Endodermal cell (in vitro differentiated cells): ENCODE measurements around the gene PI4KB. TPM values are rescaled to one million over a fixed set of nuclear protein-coding genes. Genes with fewer than 3 reads are reported as not detected.

ENCODE experiments used
- DNase-seq: peaks from one replicate; pipeline ENCODE4 v3.0.0-alpha.2; 2017
- H3K27ac ChIP-seq: 2 replicates; pipeline ENCODE4 v1.5.1; 2013; ENCODE audit warnings: mild to moderate bottlenecking, low read depth, low read length, moderate library complexity
- H3K27me3 ChIP-seq: 2 replicates; pipeline ENCODE4 v1.6.1; 2013; ENCODE audit warnings: mild to moderate bottlenecking, low read length, moderate library complexity; ENCODE audit not compliant: insufficient read depth, control insufficient read depth, poor library complexity, severe bottlenecking
- H3K36me3 ChIP-seq: 2 replicates; pipeline ENCODE4 v1.7.0; 2013; ENCODE audit warnings: mild to moderate bottlenecking, low read length, moderate library complexity; ENCODE audit not compliant: control insufficient read depth, insufficient read depth
- H3K4me1 ChIP-seq: one replicate; pipeline ENCODE4 v1.7.0; 2013; ENCODE audit warnings: low read length; ENCODE audit not compliant: control insufficient read depth, insufficient read depth
- H3K4me3 ChIP-seq: 2 replicates; pipeline ENCODE4 v1.5.1; 2013; ENCODE audit warnings: mild to moderate bottlenecking, low read length, moderate library complexity
- H3K9ac ChIP-seq: 2 replicates; pipeline ENCODE4 v1.6.1; 2013; ENCODE audit warnings: mild to moderate bottlenecking, low read length, moderate library complexity; ENCODE audit not compliant: poor library complexity, severe bottlenecking; ENCODE audit errors: extremely low read depth
- H3K9me3 ChIP-seq: 2 replicates; pipeline ENCODE4 v1.6.1; 2013; ENCODE audit warnings: mild to moderate bottlenecking, low read length, moderate library complexity; ENCODE audit not compliant: control insufficient read depth
- H3K27ac Mint-ChIP-seq: 2 replicates; pipeline ENCODE4 v1.8.0; 2020; ENCODE audit warnings: mixed read lengths
- H3K27me3 Mint-ChIP-seq: 2 replicates; pipeline ENCODE4 v1.8.0; 2021; ENCODE audit warnings: mild to moderate bottlenecking, mixed read lengths; ENCODE audit not compliant: insufficient read depth
- H3K36me3 Mint-ChIP-seq: 2 replicates; pipeline ENCODE4 v1.8.0; 2020; ENCODE audit warnings: low read depth, mixed read lengths
- H3K4me1 Mint-ChIP-seq: 2 replicates; pipeline ENCODE4 v1.8.0; 2020; ENCODE audit warnings: mixed read lengths
- H3K4me3 Mint-ChIP-seq: 2 replicates; pipeline ENCODE4 v1.8.0; 2020; ENCODE audit warnings: mild to moderate bottlenecking, moderate library complexity, mixed read lengths
- H3K9me3 Mint-ChIP-seq: 2 replicates; pipeline ENCODE4 v1.8.0; 2020; ENCODE audit warnings: mild to moderate bottlenecking, mixed read lengths
- WGBS, 2 experiments: methylation state at CpG; one replicate each; pipeline versions ENCODE4 v1.1.5 to v1.1.7; 2013; ENCODE audit warnings: missing lambda C conversion rate in 2 of 2, mixed read lengths in 1 of 2; ENCODE audit not compliant: insufficient coverage in 1 of 2, insufficient read length in 1 of 2; 5-methylcytosine and 5-hydroxymethylcytosine counted together
- total RNA-seq, 2 donors: library from RNA; stranded (reverse); fragmentation: NEBNext Ultra II Directional in 1 of 2; extraction: Animal tissue kit (Norgen Biotek cat#: 25700) in 1 of 2; gene quantifications; 2 replicates in 1 of 2; 3 replicates in 1 of 2; pipeline ENCODE4 v1.2.1, GENCODE V29; 2021
- TF ChIP-seq, protein P1 (sequence below): fragments of 200-600 bp; sonication (generic); conservative IDR thresholded peaks from 2 replicates; pipeline ENCODE4 v1.5.0; 2021; ENCODE audit warnings: antibody characterized with exemption, mild to moderate bottlenecking

PI4KB gene
- total RNA-seq, 2 donors from 2014 or later: 34.3 to 37.5 TPM

DNA sequence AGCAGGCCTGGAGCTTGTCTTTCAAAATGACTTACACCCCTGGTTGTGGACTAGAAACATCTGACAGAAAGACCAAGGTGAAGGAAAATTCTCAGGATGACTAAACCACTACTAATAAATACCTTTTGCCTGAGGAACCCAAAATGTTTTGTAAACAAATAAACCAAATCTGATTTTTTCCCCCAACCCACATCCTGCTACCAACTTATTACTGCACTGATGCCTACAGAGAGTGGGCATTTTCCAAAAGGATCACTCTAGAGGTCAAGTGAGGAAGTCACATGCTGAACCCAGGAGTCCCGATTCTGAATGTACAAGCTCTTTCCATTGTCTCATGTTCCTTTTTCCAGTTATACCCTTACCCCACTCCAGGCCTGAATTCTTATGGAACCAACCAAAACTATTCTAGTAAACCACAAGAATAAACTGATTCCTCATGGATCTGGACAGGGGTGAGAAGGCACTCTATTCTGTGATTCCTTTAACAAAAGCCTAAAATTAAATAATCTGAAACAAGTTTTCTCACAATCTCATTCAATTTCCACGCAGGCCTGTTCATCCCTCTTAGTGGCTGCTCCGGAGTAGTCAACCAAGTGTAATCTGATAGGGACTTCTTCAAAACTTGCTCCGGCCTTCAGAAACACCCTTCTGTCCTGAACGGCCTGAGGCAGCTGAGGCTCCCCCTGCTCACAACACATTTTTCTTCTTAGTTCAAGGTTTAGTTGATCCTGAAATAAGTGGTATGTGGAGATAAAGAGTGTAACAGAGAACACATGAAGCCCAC lies 1.4 kb downstream of the PI4KB start:
- DNase-seq: no peak
- Mint-ChIP-seq H3K9me3 (no peaks in the 10 kb centered on the region), H3K27ac (no peak overlapping the region), H3K27me3 (no peaks in the 10 kb centered on the region), H3K4me3 (peak overlapping the region; percentile 80), H3K36me3 (peaks cover 30% of the 10 kb centered on the region), H3K4me1 (peaks cover 21% of the 10 kb centered on the region)
- H3K9me3 ChIP-seq: no peaks in the 10 kb centered on the region
- H3K27me3 ChIP-seq: no peaks in the 10 kb centered on the region
- peak overlapping the region; percentile 91 for H3K4me3 ChIP-seq
- peaks cover 9% of the 10 kb centered on the region for H3K36me3 ChIP-seq
- TF ChIP-seq, protein P1, sequence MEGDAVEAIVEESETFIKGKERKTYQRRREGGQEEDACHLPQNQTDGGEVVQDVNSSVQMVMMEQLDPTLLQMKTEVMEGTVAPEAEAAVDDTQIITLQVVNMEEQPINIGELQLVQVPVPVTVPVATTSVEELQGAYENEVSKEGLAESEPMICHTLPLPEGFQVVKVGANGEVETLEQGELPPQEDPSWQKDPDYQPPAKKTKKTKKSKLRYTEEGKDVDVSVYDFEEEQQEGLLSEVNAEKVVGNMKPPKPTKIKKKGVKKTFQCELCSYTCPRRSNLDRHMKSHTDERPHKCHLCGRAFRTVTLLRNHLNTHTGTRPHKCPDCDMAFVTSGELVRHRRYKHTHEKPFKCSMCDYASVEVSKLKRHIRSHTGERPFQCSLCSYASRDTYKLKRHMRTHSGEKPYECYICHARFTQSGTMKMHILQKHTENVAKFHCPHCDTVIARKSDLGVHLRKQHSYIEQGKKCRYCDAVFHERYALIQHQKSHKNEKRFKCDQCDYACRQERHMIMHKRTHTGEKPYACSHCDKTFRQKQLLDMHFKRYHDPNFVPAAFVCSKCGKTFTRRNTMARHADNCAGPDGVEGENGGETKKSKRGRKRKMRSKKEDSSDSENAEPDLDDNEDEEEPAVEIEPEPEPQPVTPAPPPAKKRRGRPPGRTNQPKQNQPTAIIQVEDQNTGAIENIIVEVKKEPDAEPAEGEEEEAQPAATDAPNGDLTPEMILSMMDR: no peak
- no peak overlapping the region for H3K9ac ChIP-seq
- H3K4me1 ChIP-seq: no peaks in the 10 kb centered on the region
- no peak overlapping the region for H3K27ac ChIP-seq
- 84 to 88% methylated on average over 2 to 5 of the region's 5 CpGs for WGBS, 2 experiments

DNA sequence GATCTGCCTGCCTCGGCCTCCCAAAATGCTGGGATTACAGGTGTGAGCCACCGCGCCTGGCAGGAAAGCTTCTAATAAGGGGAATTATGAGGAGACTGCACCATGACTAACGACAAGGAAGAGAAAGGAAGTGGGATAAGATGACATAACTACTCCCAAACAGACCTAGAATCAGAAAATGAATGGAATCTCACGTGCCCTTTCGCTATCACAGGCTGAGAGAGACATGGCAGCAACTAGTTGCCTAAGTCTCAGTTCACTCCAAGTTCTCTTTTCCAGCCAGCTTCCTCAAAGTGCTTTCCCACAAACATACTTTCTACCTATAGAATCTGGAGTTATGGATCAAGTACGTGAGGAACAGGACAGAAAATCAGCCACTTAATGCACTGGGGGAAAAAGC lies 2.0 kb downstream of the PI4KB start:
- no peaks in the 10 kb centered on the region for H3K9me3 ChIP-seq
- 96 to 100% methylated on average over 1 to 7 of the region's 7 CpGs for WGBS, 2 experiments
- no peak overlapping the region for H3K4me3 Mint-ChIP-seq
- no peaks in the 10 kb centered on the region for H3K27me3 Mint-ChIP-seq
- no peaks in the 10 kb centered on the region for H3K9me3 Mint-ChIP-seq
- H3K36me3 Mint-ChIP-seq: peaks cover 30% of the 10 kb centered on the region
- H3K4me3 ChIP-seq: no peak overlapping the region
- no peaks in the 10 kb centered on the region for H3K27me3 ChIP-seq
- H3K4me1 ChIP-seq: no peaks in the 10 kb centered on the region
- H3K27ac ChIP-seq: no peak overlapping the region
- H3K4me1 Mint-ChIP-seq: peaks cover 24% of the 10 kb centered on the region
- TF ChIP-seq, protein P1: no peak
- H3K27ac Mint-ChIP-seq: no peak overlapping the region
- no peak for DNase-seq
- no peak overlapping the region for H3K9ac ChIP-seq
- H3K36me3 ChIP-seq: peaks cover 9% of the 10 kb centered on the region

DNA sequence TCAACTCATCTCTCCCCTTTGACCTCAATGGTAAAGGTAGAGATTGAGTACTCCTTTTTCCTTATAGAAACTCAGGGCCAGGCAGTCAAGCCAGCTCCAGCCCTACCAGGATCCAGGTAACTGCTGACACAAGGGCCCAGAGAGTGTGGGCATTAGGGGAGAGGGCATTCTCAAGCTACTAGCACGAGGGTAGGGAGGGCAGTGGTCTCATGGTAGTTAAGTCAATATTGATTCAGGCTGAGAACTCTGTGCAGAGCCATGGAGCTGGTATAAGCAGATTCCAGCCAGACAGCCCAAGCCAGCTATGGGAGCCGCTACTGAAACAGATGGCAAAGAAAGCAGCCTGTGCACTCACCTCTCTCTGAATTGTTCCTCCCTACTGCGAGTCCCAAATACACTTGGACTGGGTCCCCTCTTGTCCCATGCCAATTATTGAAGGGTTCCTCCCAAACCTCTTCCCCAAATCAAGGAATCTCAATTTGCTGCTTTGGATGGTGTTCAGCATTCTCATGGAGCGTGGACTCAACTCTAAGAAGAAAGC lies 2.8 kb downstream of the PI4KB start:
- Mint-ChIP-seq H3K36me3 (peaks cover 30% of the 10 kb centered on the region), H3K9me3 (no peaks in the 10 kb centered on the region), H3K4me1 (peaks cover 24% of the 10 kb centered on the region), H3K27me3 (no peaks in the 10 kb centered on the region), H3K27ac (no peak overlapping the region), H3K4me3 (no peak overlapping the region)
- Histone ChIP-seq H3K9me3 (no peaks in the 10 kb centered on the region), H3K27ac (no peak overlapping the region), H3K9ac (no peak overlapping the region), H3K36me3 (peaks cover 11% of the 10 kb centered on the region), H3K4me3 (no peak overlapping the region), H3K27me3 (no peaks in the 10 kb centered on the region), H3K4me1 (no peaks in the 10 kb centered on the region)
- DNase-seq: no peak
- TF ChIP-seq, protein P1: no peak
- WGBS, 2 experiments: 87 to 96% methylated on average over 3 to 4 of the region's 4 CpGs
